ENCODE measurements around the gene PSMA2.
A peak's percentile ranks its signal among the peaks of the same experiment; 100 is the strongest.
"Not testable (repeated sequence)": the region's sequence is repeated elsewhere in the genome, so short reads cannot be mapped to it uniquely, and the experiment has no call there.

Gene PSMA2

GRCh38 chr7:42900842-42901241, 31.1 kb downstream of the PSMA2 start:
- DNase-seq: no peak

GRCh38 chr7:42893346-42894240, 38.4 kb downstream of the PSMA2 start:
- peak; percentile 85 for DNase-seq

- no peak for DNase-seq
Measured at GRCh38 chr7:42886893-42887505, 45.0 kb downstream of the PSMA2 start.

- no peak for DNase-seq
Measured at GRCh38 chr7:42886129-42886528, 45.8 kb downstream of the PSMA2 start.

GRCh38 chr7:42885183-42885582, 46.8 kb downstream of the PSMA2 start:
- DNase-seq: not testable (repeated sequence)

- peak; percentile 57 for DNase-seq
Measured at GRCh38 chr7:42883950-42884349, 48.0 kb downstream of the PSMA2 start.

GRCh38 chr7:42880392-42880791, 51.6 kb downstream of the PSMA2 start:
- DNase-seq: no peak

- no peak for DNase-seq
Measured at GRCh38 chr7:42878303-42878702, 53.7 kb downstream of the PSMA2 start.

GRCh38 chr7:42877862-42878261, 54.1 kb downstream of the PSMA2 start:
- DNase-seq: peak; percentile 70

GRCh38 chr7:42876182-42877068, 55.5 kb downstream of the PSMA2 start:
- peak; percentile 30 for DNase-seq

GRCh38 chr7:42869131-42870020, 62.6 kb downstream of the PSMA2 start:
- DNase-seq: no peak

- DNase-seq: no peak
Measured at GRCh38 chr7:42868480-42868879, 63.5 kb downstream of the PSMA2 start.
